ENCODE measurements around the gene HIVEP3. TPM values are rescaled to one million over a fixed set of nuclear protein-coding genes. Genes with fewer than 3 reads are reported as not detected.

Gene HIVEP3
- total and polyA plus RNA-seq, 4 donors, result 3.0 to 9.4 (median 7.8) TPM

DNA sequence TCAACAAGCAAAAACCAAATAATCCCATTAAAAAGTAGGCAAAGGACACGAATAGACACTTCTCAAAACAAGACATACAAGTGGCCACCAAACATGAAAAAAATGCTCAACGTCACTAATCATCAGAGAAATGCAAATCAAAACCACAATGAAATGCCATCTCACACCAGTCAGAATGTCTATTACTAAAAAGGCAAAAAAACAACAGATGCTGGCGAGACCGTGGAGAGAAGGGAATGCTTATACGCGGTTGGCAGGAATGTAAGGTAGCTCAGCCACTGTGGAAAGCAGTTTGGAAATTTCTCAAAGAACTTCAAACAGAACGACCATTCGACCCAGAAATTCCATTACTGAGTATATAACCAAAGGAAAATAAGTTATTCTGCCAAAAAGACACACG lies 289.2 kb downstream of the HIVEP3 start:
- no peak for DNase-seq (ENCODE audit: low read depth in 4 of 6, low spot score in 6 of 6)
- 78% methylated on average over 4 of the region's 9 CpGs for WGBS (ENCODE audit: insufficient coverage)
- peaks cover 6% of the 10 kb centered on the region for H3K4me1 ChIP-seq (ENCODE audit: control insufficient read depth, insufficient read depth, low read length)
- no peak overlapping the region for H3K27ac ChIP-seq (ENCODE audit: low read depth, low read length)
- H3K27me3 ChIP-seq (ENCODE audit: control insufficient read depth, insufficient read depth, low read length), result no peaks in the 10 kb centered on the region
- H3K9me3 ChIP-seq (ENCODE audit: control insufficient read depth, insufficient read depth, low read length), result no peaks in the 10 kb centered on the region
- H3K4me3 ChIP-seq (ENCODE audit: low read depth, low read length), result no peak overlapping the region
- H3K36me3 ChIP-seq (ENCODE audit: control insufficient read depth, insufficient read depth, low read length), result no peaks in the 10 kb centered on the region

DNA sequence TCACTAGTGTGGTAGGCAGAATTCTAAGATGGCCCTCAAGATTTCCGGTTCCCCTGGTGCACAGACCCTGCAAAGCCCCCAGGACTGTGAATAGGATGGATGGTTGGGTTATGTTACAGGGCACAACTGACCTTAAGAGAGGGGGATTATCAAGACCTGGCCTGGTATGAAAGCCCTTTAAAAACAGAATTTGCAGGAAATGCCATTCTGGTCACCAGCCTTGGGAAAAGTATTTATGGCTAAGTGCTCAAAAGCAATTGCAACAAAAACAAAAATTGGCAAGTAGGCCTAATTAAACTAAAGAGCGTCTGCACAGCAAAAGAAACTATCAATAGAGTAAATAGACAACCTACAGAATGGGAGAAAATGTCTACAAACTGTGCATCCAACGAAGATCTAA lies 289.6 kb downstream of the HIVEP3 start:
- DNase-seq (ENCODE audit: low read depth in 4 of 6, low spot score in 6 of 6), result no peak
- Histone ChIP-seq H3K27ac (ENCODE audit: low read depth, low read length) (no peak overlapping the region), H3K4me1 (ENCODE audit: control insufficient read depth, insufficient read depth, low read length) (peaks cover 6% of the 10 kb centered on the region), H3K27me3 (ENCODE audit: control insufficient read depth, insufficient read depth, low read length) (no peaks in the 10 kb centered on the region), H3K9me3 (ENCODE audit: control insufficient read depth, insufficient read depth, low read length) (no peaks in the 10 kb centered on the region), H3K4me3 (ENCODE audit: low read depth, low read length) (no peak overlapping the region), H3K36me3 (ENCODE audit: control insufficient read depth, insufficient read depth, low read length) (no peaks in the 10 kb centered on the region)
- WGBS (ENCODE audit: insufficient coverage), result 100% methylated on average over 2 of the region's 3 CpGs

DNA sequence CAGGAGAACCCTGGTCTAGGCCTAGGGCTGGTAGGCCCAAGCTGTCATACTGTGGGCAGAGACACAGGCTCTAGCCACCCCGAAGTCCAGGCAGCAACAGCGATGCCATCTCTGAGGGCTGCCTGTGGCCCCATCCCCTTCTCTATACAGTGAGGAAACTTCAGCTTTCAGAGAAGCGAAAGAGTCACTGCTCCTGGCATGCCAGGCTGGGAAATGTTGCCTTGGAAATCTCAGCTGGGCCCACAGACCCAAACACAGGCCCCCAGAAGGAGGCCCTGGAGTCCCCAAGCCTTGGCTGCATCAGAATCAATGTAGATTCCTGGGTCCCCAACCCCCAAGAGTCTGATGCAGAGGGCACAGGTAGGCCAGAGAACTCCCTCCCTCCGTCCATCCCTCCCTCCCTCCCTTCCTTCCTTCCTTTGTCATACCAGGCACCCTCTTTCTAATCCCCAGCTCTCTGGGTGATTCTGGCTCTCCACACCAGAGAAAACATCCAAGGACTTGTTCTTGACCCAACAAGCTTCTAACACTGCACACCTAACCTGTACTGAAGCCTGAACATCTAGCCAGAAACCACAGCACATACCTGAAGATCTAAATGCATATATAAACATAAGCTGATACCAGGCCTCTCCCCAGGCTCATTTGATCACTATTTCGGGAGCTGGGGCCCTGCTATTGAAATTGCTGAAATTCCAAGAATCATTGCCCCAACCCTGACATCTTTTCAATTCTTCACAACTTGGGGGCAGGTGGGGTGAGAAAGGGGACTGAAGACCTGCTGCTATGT lies 291.0 kb downstream of the HIVEP3 start:
- 75% methylated on average over 4 of the region's 5 CpGs for WGBS (ENCODE audit: insufficient coverage)
- no peak overlapping the region for H3K4me3 ChIP-seq (ENCODE audit: low read depth, low read length)
- peaks cover 6% of the 10 kb centered on the region for H3K4me1 ChIP-seq (ENCODE audit: control insufficient read depth, insufficient read depth, low read length)
- no peak overlapping the region for H3K27ac ChIP-seq (ENCODE audit: low read depth, low read length)
- no peaks in the 10 kb centered on the region for H3K36me3 ChIP-seq (ENCODE audit: control insufficient read depth, insufficient read depth, low read length)
- H3K27me3 ChIP-seq (ENCODE audit: control insufficient read depth, insufficient read depth, low read length), result no peaks in the 10 kb centered on the region
- H3K9me3 ChIP-seq (ENCODE audit: control insufficient read depth, insufficient read depth, low read length), result no peaks in the 10 kb centered on the region
- no peak for DNase-seq (ENCODE audit: low read depth in 4 of 6, low spot score in 6 of 6)

DNA sequence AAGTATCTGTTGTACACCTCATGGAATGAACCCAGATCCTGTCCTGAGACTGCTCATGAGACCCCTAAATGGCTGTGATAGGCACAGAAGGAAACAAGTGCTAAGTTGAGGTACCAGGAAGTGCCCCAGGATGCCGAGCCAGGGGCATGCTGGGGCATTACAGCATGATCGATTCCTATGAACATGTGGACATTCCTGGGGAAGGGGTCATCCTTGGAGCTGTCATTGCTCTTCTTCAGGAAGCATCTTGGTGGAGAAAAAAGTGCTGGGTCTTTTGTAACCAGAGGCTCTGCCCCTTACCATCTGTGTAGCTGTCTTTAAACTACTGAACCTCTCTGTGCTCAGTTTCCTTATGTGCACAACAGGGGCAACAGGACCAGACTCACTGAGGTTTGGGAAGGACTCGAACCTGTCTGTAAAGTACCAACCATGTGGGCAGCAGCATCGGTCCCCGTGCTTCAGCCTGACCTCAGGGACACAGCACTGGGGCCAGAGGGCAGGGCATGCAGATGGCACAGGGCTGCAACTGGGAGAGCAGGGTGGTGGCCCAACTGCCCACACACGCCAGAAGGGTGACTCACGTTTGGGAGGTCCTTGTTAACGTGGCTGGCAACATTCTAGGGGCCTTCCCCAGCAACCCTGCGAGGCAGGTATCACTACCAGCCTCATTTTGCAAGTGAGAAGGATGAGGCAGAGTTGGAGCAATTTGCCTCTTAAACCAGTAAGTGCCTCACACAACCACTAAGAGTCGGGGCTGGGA lies 291.9 kb downstream of the HIVEP3 start:
- H3K4me3 ChIP-seq (ENCODE audit: low read depth, low read length), result no peak overlapping the region
- H3K9me3 ChIP-seq (ENCODE audit: control insufficient read depth, insufficient read depth, low read length), result no peaks in the 10 kb centered on the region
- H3K27ac ChIP-seq (ENCODE audit: low read depth, low read length), result no peak overlapping the region
- no peaks in the 10 kb centered on the region for H3K36me3 ChIP-seq (ENCODE audit: control insufficient read depth, insufficient read depth, low read length)
- DNase-seq (ENCODE audit: low read depth in 4 of 6, low spot score in 6 of 6), result no peak
- peaks cover 6% of the 10 kb centered on the region for H3K4me1 ChIP-seq (ENCODE audit: control insufficient read depth, insufficient read depth, low read length)
- H3K27me3 ChIP-seq (ENCODE audit: control insufficient read depth, insufficient read depth, low read length), result no peaks in the 10 kb centered on the region
- WGBS (ENCODE audit: insufficient coverage), result 91% methylated on average over 8 of the region's 10 CpGs

DNA sequence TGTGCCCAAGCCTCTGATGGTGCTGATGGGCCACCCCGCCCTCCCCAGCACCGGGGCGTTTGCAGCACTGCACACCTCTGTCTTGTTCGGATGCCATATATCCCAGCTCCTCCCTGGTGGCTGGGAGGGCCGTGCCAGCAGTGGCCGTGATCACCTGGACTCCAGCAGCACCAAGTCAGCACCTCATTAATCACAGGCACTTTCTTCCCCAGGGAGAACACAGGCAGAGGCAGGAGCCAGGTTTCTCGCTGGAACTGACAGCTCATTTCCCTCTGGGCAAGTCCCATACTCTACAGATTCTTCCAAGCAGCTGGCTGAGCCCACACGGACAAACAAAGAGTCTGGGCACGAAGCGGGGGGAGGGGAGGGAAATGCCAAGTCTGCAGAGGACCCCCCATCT lies 292.6 kb downstream of the HIVEP3 start:
- Histone ChIP-seq H3K9me3 (ENCODE audit: control insufficient read depth, insufficient read depth, low read length) (no peaks in the 10 kb centered on the region), H3K36me3 (ENCODE audit: control insufficient read depth, insufficient read depth, low read length) (no peaks in the 10 kb centered on the region), H3K4me1 (ENCODE audit: control insufficient read depth, insufficient read depth, low read length) (peaks cover 6% of the 10 kb centered on the region), H3K27ac (ENCODE audit: low read depth, low read length) (no peak overlapping the region), H3K27me3 (ENCODE audit: control insufficient read depth, insufficient read depth, low read length) (no peaks in the 10 kb centered on the region), H3K4me3 (ENCODE audit: low read depth, low read length) (no peak overlapping the region)
- no peak for DNase-seq (ENCODE audit: low read depth in 4 of 6, low spot score in 6 of 6)
- 49% methylated on average over 7 of the region's 10 CpGs for WGBS (ENCODE audit: insufficient coverage)

DNA sequence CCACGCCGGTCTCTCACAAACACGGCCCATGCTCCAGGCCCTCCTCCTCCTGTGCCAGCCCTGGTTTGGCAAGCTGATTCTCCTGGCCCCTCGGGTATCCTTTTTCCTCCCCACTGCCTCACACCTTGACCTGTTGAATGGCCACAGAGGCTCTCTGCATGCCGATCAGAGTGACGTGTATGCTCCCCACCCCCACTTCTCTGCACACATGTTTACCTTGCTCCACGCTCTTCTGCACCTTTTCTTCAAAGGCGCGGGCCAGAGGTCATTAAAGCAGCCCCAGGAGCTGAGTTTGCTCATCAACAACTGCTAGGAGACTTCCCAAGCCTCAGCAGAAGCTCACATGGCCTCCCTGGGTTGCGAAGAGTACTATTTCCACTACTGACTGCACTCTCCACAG lies 295.0 kb downstream of the HIVEP3 start:
- Histone ChIP-seq H3K4me1 (ENCODE audit: control insufficient read depth, insufficient read depth, low read length) (peaks cover 10% of the 10 kb centered on the region), H3K4me3 (ENCODE audit: low read depth, low read length) (no peak overlapping the region), H3K27ac (ENCODE audit: low read depth, low read length) (no peak overlapping the region), H3K36me3 (ENCODE audit: control insufficient read depth, insufficient read depth, low read length) (no peaks in the 10 kb centered on the region), H3K9me3 (ENCODE audit: control insufficient read depth, insufficient read depth, low read length) (no peaks in the 10 kb centered on the region), H3K27me3 (ENCODE audit: control insufficient read depth, insufficient read depth, low read length) (peaks cover 5% of the 10 kb centered on the region)
- no peak for DNase-seq (ENCODE audit: low read depth in 4 of 6, low spot score in 6 of 6)
- 79% methylated on average over 10 of the region's 10 CpGs for WGBS (ENCODE audit: insufficient coverage)

DNA sequence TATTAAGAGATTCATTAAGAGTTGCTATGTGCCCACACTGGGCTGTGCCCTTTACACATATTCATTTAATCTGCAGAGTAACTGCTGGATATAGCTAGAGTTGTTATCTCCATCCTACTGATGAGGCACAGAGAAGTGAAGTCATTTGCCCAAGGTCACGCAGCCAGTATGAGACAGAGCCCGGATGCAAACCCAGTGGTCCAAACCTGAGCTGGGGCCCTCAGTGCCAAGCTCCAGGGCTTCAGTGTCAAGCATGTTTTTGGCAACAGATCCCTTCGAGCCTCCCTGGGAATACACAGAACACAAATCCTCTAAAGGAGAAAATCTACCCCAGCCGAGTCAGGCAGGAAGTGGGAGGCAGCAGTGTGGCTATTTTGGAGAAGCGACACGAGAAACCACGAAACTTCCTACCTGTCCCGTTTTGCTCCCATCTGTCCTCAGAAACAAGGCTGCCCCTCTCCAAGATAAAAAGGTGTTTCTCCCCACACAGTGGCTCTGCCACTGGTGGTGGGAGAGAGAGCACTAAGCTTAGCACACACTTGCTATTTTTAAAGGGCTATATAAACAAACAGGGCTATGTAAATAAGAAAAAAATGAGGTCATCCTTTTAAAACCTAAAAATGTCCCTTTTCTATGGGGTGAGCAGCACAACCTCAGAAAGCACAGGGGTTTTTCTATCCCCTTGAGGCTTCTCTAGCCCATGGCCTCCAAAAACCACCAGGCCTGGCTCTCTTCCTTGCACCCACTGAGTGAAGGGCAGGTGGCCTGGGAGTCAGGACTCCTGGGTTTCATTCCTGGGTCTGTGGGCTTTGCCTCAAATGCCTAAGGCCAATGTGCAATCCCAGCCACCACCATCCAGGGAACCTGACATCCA lies 295.6 kb downstream of the HIVEP3 start:
- WGBS (ENCODE audit: insufficient coverage), result 89% methylated on average over 6 of the region's 8 CpGs
- DNase-seq (ENCODE audit: low read depth in 4 of 6, low spot score in 6 of 6), result no peak
- no peak overlapping the region for H3K27ac ChIP-seq (ENCODE audit: low read depth, low read length)
- H3K9me3 ChIP-seq (ENCODE audit: control insufficient read depth, insufficient read depth, low read length), result no peaks in the 10 kb centered on the region
- peaks cover 5% of the 10 kb centered on the region for H3K27me3 ChIP-seq (ENCODE audit: control insufficient read depth, insufficient read depth, low read length)
- peaks cover 16% of the 10 kb centered on the region for H3K4me1 ChIP-seq (ENCODE audit: control insufficient read depth, insufficient read depth, low read length)
- no peak overlapping the region for H3K4me3 ChIP-seq (ENCODE audit: low read depth, low read length)
- H3K36me3 ChIP-seq (ENCODE audit: control insufficient read depth, insufficient read depth, low read length), result no peaks in the 10 kb centered on the region

DNA sequence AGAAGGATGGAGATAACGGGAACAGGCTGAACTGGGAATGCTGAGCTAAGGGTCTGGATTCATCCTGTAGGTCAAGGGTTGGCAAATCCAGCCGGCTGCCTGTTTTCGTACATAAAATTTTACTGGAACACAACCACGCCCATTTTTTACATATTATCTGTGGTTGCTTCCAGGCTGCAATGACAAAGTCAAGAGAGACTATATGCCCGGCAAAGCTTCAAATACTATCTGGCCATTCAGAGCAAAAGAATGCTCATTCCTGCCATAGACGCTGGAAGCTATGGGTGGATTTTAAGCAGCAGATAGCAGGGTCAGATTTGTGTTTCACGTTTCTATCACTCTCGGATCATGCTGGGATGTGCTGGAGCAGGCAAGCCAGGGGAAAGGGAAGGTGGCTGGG lies 296.3 kb downstream of the HIVEP3 start:
- WGBS (ENCODE audit: insufficient coverage), result 87% methylated on average over 6 of the region's 8 CpGs

DNA sequence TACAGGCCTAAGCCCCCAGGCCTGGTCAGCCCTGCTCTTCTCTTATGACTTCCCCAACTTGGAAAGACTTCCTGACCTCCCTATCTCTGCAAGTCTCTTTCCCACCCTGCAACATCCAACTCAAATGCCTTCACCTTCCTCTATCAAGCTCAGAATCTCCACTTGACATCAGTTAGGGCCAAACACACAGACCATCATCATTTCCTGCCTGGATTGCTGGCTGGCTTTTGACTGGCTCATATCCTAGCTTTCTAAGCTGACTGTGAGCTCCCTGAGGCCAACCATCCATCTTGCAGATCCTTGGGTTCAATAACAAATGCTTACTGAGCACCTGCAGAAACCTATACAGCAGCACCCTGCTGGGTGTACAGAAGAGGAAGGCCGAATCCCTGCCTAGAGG lies 296.9 kb downstream of the HIVEP3 start:
- H3K36me3 ChIP-seq (ENCODE audit: control insufficient read depth, insufficient read depth, low read length), result no peaks in the 10 kb centered on the region
- no peak overlapping the region for H3K27ac ChIP-seq (ENCODE audit: low read depth, low read length)
- WGBS (ENCODE audit: insufficient coverage), result 100% methylated on average over 1 of the region's 1 CpG
- DNase-seq (ENCODE audit: low read depth in 4 of 6, low spot score in 6 of 6), result no peak
- H3K9me3 ChIP-seq (ENCODE audit: control insufficient read depth, insufficient read depth, low read length), result no peaks in the 10 kb centered on the region
- peaks cover 5% of the 10 kb centered on the region for H3K27me3 ChIP-seq (ENCODE audit: control insufficient read depth, insufficient read depth, low read length)
- H3K4me3 ChIP-seq (ENCODE audit: low read depth, low read length), result no peak overlapping the region
- H3K4me1 ChIP-seq (ENCODE audit: control insufficient read depth, insufficient read depth, low read length), result peaks cover 24% of the 10 kb centered on the region

More for the DNA sequence above, 296.3 kb downstream of the HIVEP3 start:
- Histone ChIP-seq H3K9me3 (ENCODE audit: control insufficient read depth, insufficient read depth, low read length) (no peaks in the 10 kb centered on the region), H3K4me3 (ENCODE audit: low read depth, low read length) (no peak overlapping the region), H3K27ac (ENCODE audit: low read depth, low read length) (no peak overlapping the region), H3K4me1 (ENCODE audit: control insufficient read depth, insufficient read depth, low read length) (peaks cover 22% of the 10 kb centered on the region), H3K36me3 (ENCODE audit: control insufficient read depth, insufficient read depth, low read length) (no peaks in the 10 kb centered on the region), H3K27me3 (ENCODE audit: control insufficient read depth, insufficient read depth, low read length) (peaks cover 5% of the 10 kb centered on the region)
- DNase-seq (ENCODE audit: low read depth in 4 of 6, low spot score in 6 of 6), result no peak
